HepG2 (cell line): ENCODE data around the gene SEPTIN5. TPM values are rescaled to one million over a fixed set of nuclear protein-coding genes. Genes with fewer than 3 reads are reported as not detected.

ENCODE experiments used
- AGO2 ChIP-seq: fragments of 200-400 bp; formaldehyde crosslinking; optimal IDR thresholded peaks from 2 replicates; pipeline ENCODE3; 2017; ENCODE audit warnings: mild to moderate bottlenecking, low read depth, low read length, moderate library complexity
- ELF4 ChIP-seq: sonication (generic); formaldehyde crosslinking; IDR thresholded peaks from 2 replicates; pipeline ENCODE4 v1.5.0; 2020; ENCODE audit warnings: missing genetic modification reagents, mild to moderate bottlenecking, moderate library complexity, borderline replicate concordance
- FOXK2 ChIP-seq: fragments of 450-650 bp; IDR thresholded peaks from 2 replicates; pipeline ENCODE4 v1.6.1; 2016
- HDAC2 ChIP-seq: sonication (generic); formaldehyde crosslinking; IDR thresholded peaks from 2 replicates; pipeline ENCODE4 v1.4.0; 2020; ENCODE audit warnings: missing genetic modification reagents
- HDAC6 ChIP-seq: fragments of 200-600 bp; sonication (generic); IDR thresholded peaks from 2 replicates; pipeline ENCODE4 v1.7.0; 2017; ENCODE audit warnings: mild to moderate bottlenecking, antibody characterized with exemption, low read length, low read depth
- KDM1A ChIP-seq: IDR thresholded peaks from 2 replicates; pipeline ENCODE4 v1.6.1; 2016; ENCODE audit warnings: missing compliant biosample characterization
- KLF12 ChIP-seq: sonication (generic); formaldehyde crosslinking; IDR thresholded peaks from 2 replicates; pipeline ENCODE4 v1.4.0; 2020; ENCODE audit warnings: missing genetic modification reagents, borderline replicate concordance
- KLF16 ChIP-seq, 2 experiments: sonication (generic) in 1 of 2; formaldehyde crosslinking in 1 of 2; IDR thresholded peaks; 2 replicates each; pipeline versions ENCODE4 v1.6.1 to v1.8.0; 2016 to 2023; ENCODE audit warnings: missing genetic modification reagents in 2 of 2, missing compliant biosample characterization in 1 of 2
- MEF2D ChIP-seq: sonication (generic); formaldehyde crosslinking; IDR thresholded peaks from 2 replicates; pipeline ENCODE4 v1.5.1; 2020; ENCODE audit warnings: mild to moderate bottlenecking, missing genetic modification reagents
- MIXL1 ChIP-seq: IDR thresholded peaks from 2 replicates; pipeline ENCODE4 v1.6.1; 2016
- MLLT10 ChIP-seq: sonication (generic); formaldehyde crosslinking; IDR thresholded peaks from 2 replicates; pipeline ENCODE4 v1.4.0; 2020; ENCODE audit warnings: missing genetic modification reagents
- MZF1 ChIP-seq: sonication (generic); formaldehyde crosslinking; IDR thresholded peaks from 2 replicates; pipeline ENCODE4 v1.8.1; 2023; ENCODE audit warnings: mild to moderate bottlenecking, missing genetic modification reagents, borderline replicate concordance
- PHF21A ChIP-seq: sonication (generic); formaldehyde crosslinking; IDR thresholded peaks from 2 replicates; pipeline ENCODE4 v1.5.0; 2020; ENCODE audit warnings: mild to moderate bottlenecking, missing genetic modification reagents
- ZBTB34 ChIP-seq: sonication (generic); formaldehyde crosslinking; IDR thresholded peaks from 2 replicates; pipeline ENCODE4 v1.8.0; 2022; ENCODE audit warnings: mild to moderate bottlenecking, missing genetic modification reagents
- ZBTB7A ChIP-seq: sonication (generic); formaldehyde crosslinking; IDR thresholded peaks from 2 replicates; pipeline ENCODE4 v1.8.0; 2022; ENCODE audit warnings: mild to moderate bottlenecking, missing genetic modification reagents
- ZFP82 ChIP-seq: sonication (generic); formaldehyde crosslinking; IDR thresholded peaks from 2 replicates; pipeline ENCODE4 v1.5.1; 2020; ENCODE audit warnings: mild to moderate bottlenecking, missing genetic modification reagents, borderline replicate concordance
- ZFX ChIP-seq: sonication (generic); formaldehyde crosslinking; IDR thresholded peaks from 2 replicates; pipeline ENCODE4 v1.4.0; 2020; ENCODE audit warnings: mild to moderate bottlenecking, low read depth, missing genetic modification reagents, moderate library complexity
- ZNF281 ChIP-seq: sonication (generic); formaldehyde crosslinking; IDR thresholded peaks from 2 replicates; pipeline ENCODE4 v1.4.0; 2020; ENCODE audit warnings: missing genetic modification reagents, borderline replicate concordance
- polyA plus RNA-seq, 8 experiments: library from polyadenylated mRNA; depleted of rRNA in 3 of 8; stranded (reverse) in 7 of 8; unstranded in 1 of 8; fragments of >200 nt; fragmentation: Illumina TruSeq in 4 of 8; extraction: Trizol in 4 of 8; gene quantifications; 2 replicates each; pipeline versions ENCODE4 v1.2.1 to v1.2.3, GENCODE V29; 2011 to 2016; ENCODE audit warnings: low read depth in 4 of 8, missing spikeins in 1 of 8, mixed read lengths in 1 of 8; ENCODE audit not compliant: insufficient read depth in 1 of 8
- total RNA-seq, 5 experiments: library from RNA; depleted of rRNA; stranded (reverse); fragments of >200 nt; fragmentation: Illumina TruSeq; extraction: Trizol; gene quantifications; 2 replicates each; pipeline ENCODE4 v1.2.3, GENCODE V29; 2016; ENCODE audit warnings: low read depth in 1 of 5
- TF ChIP-seq, protein P1 (sequence below), 2 experiments: sonication (generic) in 1 of 2; formaldehyde crosslinking in 1 of 2; IDR thresholded peaks; 2 replicates each; pipeline versions ENCODE4 v1.4.0 to v1.6.1; 2016 to 2020; ENCODE audit warnings: borderline replicate concordance in 1 of 2, low read depth in 1 of 2, mild to moderate bottlenecking in 1 of 2, missing genetic modification reagents in 1 of 2
- TF ChIP-seq, protein P2 (sequence below): sonication (generic); formaldehyde crosslinking; IDR thresholded peaks from 2 replicates; pipeline ENCODE4 v1.4.0; 2020; ENCODE audit warnings: missing genetic modification reagents; ENCODE audit errors: not compliant biosample characterization

SEPTIN5 gene
- total and polyA plus RNA-seq, 2 of the 13 experiments (the other 11 are each of a cell fraction or from before 2014, with no cell fraction given) = 0.33 TPM; not detected in 1

GRCh38 chr22:19723232-19723982 lies 9.1 kb downstream of the SEPTIN5 start, which contains the start of gene GP1BB (continued):
- TF ChIP-seq MLLT10 = no peak
- no peak for TF ChIP-seq KLF16 (CRISPR knock-in tag; IDR thresholded peaks at IDR 0.05)
- no peak for TF ChIP-seq MZF1 (CRISPR knock-in tag)
- TF ChIP-seq HDAC2 (CRISPR knock-in tag) = peak; percentile 56; the same call in 1 of the 2 replicates
- no peak; the same call in 1 of the 2 replicates for TF ChIP-seq ZFP82 (CRISPR knock-in tag)
- TF ChIP-seq, protein P1, sequence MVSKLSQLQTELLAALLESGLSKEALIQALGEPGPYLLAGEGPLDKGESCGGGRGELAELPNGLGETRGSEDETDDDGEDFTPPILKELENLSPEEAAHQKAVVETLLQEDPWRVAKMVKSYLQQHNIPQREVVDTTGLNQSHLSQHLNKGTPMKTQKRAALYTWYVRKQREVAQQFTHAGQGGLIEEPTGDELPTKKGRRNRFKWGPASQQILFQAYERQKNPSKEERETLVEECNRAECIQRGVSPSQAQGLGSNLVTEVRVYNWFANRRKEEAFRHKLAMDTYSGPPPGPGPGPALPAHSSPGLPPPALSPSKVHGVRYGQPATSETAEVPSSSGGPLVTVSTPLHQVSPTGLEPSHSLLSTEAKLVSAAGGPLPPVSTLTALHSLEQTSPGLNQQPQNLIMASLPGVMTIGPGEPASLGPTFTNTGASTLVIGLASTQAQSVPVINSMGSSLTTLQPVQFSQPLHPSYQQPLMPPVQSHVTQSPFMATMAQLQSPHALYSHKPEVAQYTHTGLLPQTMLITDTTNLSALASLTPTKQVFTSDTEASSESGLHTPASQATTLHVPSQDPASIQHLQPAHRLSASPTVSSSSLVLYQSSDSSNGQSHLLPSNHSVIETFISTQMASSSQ (IDR thresholded peaks at IDR 0.05; ENCODE audit: low read depth) = no peak
- TF ChIP-seq, protein P1 (CRISPR knock-in tag; IDR thresholded peaks at IDR 0.05; ENCODE audit: borderline replicate concordance) = no peak
- TF ChIP-seq, protein P2, sequence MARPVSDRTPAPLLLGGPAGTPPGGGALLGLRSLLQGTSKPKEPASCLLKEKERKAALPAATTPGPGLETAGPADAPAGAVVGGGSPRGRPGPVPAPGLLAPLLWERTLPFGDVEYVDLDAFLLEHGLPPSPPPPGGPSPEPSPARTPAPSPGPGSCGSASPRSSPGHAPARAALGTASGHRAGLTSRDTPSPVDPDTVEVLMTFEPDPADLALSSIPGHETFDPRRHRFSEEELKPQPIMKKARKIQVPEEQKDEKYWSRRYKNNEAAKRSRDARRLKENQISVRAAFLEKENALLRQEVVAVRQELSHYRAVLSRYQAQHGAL (CRISPR knock-in tag) = no peak
- TF ChIP-seq ZBTB7A (CRISPR knock-in tag) = no peak
- no peak for TF ChIP-seq MEF2D
- TF ChIP-seq FOXK2 = no peak
- TF ChIP-seq ZNF281 (CRISPR knock-in tag) = no peak
- TF ChIP-seq KDM1A (CRISPR knock-in tag) = no peak
- peak; percentile 52; the same call in 1 of the 2 replicates for TF ChIP-seq PHF21A (CRISPR knock-in tag)
- TF ChIP-seq AGO2 = no peak
- no peak for TF ChIP-seq KLF12 (CRISPR knock-in tag)
- no peak for TF ChIP-seq HDAC6
- TF ChIP-seq ELF4 (CRISPR knock-in tag) = no peak
- TF ChIP-seq ZFX (CRISPR knock-in tag) = peak; percentile 89
- no peak for TF ChIP-seq MIXL1 (CRISPR knock-in tag)
- TF ChIP-seq ZBTB34 (CRISPR knock-in tag) = 0 out of 2 replicates have a peak, but pooled peaks have one; percentile 33
